HG02970 (cell line): ENCODE measurements around the gene TMIE.

Experiments
- ATAC-seq: cut with Tn5 transposase; IDR thresholded peaks from one replicate; pipeline ENCODE4 v1.9.1; 2021; ENCODE audit warnings: mild to moderate bottlenecking, moderate library complexity, moderate number of reproducible peaks; ENCODE audit not compliant: unreplicated experiment, low FRiP score

Gene TMIE

GRCh38 chr3:46706771-46707582 is 5.8 kb downstream of the TMIE start:
- ATAC-seq = no peak

- ATAC-seq = no peak
These were observed 6.4 kb downstream of the TMIE start for GRCh38 chr3:46707601-46708011.

- no peak for ATAC-seq
These were observed 7.4 kb downstream of the TMIE start for GRCh38 chr3:46708401-46709156.

- no peak for ATAC-seq
These were observed 8.0 kb downstream of the TMIE start for GRCh38 chr3:46709157-46709654.

GRCh38 chr3:46709721-46710120 is 8.5 kb downstream of the TMIE start:
- ATAC-seq = no peak

- no peak for ATAC-seq
These were observed 9.0 kb downstream of the TMIE start for GRCh38 chr3:46710229-46710628.

GRCh38 chr3:46710671-46711295 is 9.6 kb downstream of the TMIE start:
- ATAC-seq = no peak

GRCh38 chr3:46711305-46711704 is 10.1 kb downstream of the TMIE start:
- no peak for ATAC-seq

- ATAC-seq = no peak
These were observed 10.6 kb downstream of the TMIE start for GRCh38 chr3:46711760-46712159.

- no peak for ATAC-seq
These were observed 11.2 kb downstream of the TMIE start for GRCh38 chr3:46712191-46713049.

GRCh38 chr3:46713050-46713897 is 12.1 kb downstream of the TMIE start:
- no peak for ATAC-seq

- no peak for ATAC-seq
These were observed 12.8 kb downstream of the TMIE start for GRCh38 chr3:46713898-46714552.

- ATAC-seq = no peak
These were observed 13.7 kb downstream of the TMIE start for GRCh38 chr3:46714728-46715506.

GRCh38 chr3:46715507-46716175 is 14.4 kb downstream of the TMIE start:
- no peak for ATAC-seq

GRCh38 chr3:46716461-46717441 is 15.6 kb downstream of the TMIE start:
- ATAC-seq = no peak

GRCh38 chr3:46717447-46718231 is 16.4 kb downstream of the TMIE start, which contains the start of gene PRSS50:
Gene PRSS50, minus strand, starts transcription at chr3:46717869. Its CDS starts 45 bp downstream, at chr3:46717824.
- ATAC-seq = no peak
